HEK293 (cell line): ENCODE results near the gene ELAVL1.

Experiments used
- AEBP2 ChIP-seq: fragments of 450-650 bp; formaldehyde crosslinking; IDR thresholded peaks from 2 replicates; pipeline ENCODE4 v1.5.1; 2016; ENCODE audit warnings: missing biosample characterization, missing genetic modification characterization, borderline replicate concordance
- BCL6B ChIP-seq: fragments of 450-650 bp; formaldehyde crosslinking; IDR thresholded peaks from 2 replicates; pipeline ENCODE4 v1.5.1; 2017; ENCODE audit warnings: missing biosample characterization, missing genetic modification characterization
- ELK4 ChIP-seq: IDR thresholded peaks from 2 replicates; pipeline ENCODE4 v1.6.1; 2011; ENCODE audit warnings: mild to moderate bottlenecking, low read depth, low read length, borderline replicate concordance
- FEZF1 ChIP-seq: fragments of 450-650 bp; formaldehyde crosslinking; IDR thresholded peaks from 2 replicates; pipeline ENCODE4 v1.5.1; 2016; ENCODE audit warnings: missing biosample characterization, missing genetic modification characterization
- GLIS1 ChIP-seq: fragments of 450-650 bp; formaldehyde crosslinking; IDR thresholded peaks from 2 replicates; pipeline ENCODE4 v1.5.1; 2016; ENCODE audit warnings: missing biosample characterization, missing genetic modification characterization
- IKZF3 ChIP-seq: fragments of 450-650 bp; IDR thresholded peaks from 2 replicates; pipeline ENCODE4 v1.5.0; 2018; ENCODE audit warnings: missing biosample characterization, mild to moderate bottlenecking, missing genetic modification characterization, moderate library complexity
- KLF17 ChIP-seq: fragments of 450-650 bp; formaldehyde crosslinking; IDR thresholded peaks from 2 replicates; pipeline ENCODE4 v1.5.1; 2016; ENCODE audit warnings: missing biosample characterization, missing genetic modification characterization
- SETDB1 ChIP-seq: IDR thresholded peaks from one replicate; pipeline ENCODE4 v1.6.1; 2017; ENCODE audit warnings: mild to moderate bottlenecking, low read length, moderate library complexity, mixed read lengths; ENCODE audit not compliant: insufficient read length
- ZNF112 ChIP-seq: fragments of 450-650 bp; formaldehyde crosslinking; IDR thresholded peaks from 2 replicates; pipeline ENCODE4 v1.5.0; 2017; ENCODE audit warnings: missing biosample characterization, missing genetic modification characterization
- ZNF114 ChIP-seq: fragments of 450-650 bp; formaldehyde crosslinking; IDR thresholded peaks from 2 replicates; pipeline ENCODE4 v1.5.0; 2017; ENCODE audit warnings: missing biosample characterization, missing genetic modification characterization
- ZNF138 ChIP-seq: fragments of 450-650 bp; formaldehyde crosslinking; IDR thresholded peaks from 2 replicates; pipeline ENCODE4 v1.5.1; 2016; ENCODE audit warnings: missing biosample characterization, missing genetic modification characterization, borderline replicate concordance
- ZNF214 ChIP-seq: fragments of 450-650 bp; formaldehyde crosslinking; IDR thresholded peaks from 2 replicates; pipeline ENCODE4 v1.5.1; 2017; ENCODE audit warnings: missing biosample characterization, mild to moderate bottlenecking, missing genetic modification characterization, borderline replicate concordance
- ZNF280C ChIP-seq: fragments of 450-650 bp; formaldehyde crosslinking; IDR thresholded peaks from 2 replicates; pipeline ENCODE4 v1.5.1; 2016; ENCODE audit warnings: missing biosample characterization, missing genetic modification characterization
- ZNF311 ChIP-seq: fragments of 450-650 bp; formaldehyde crosslinking; IDR thresholded peaks from 2 replicates; pipeline ENCODE4 v1.5.1; 2017; ENCODE audit warnings: missing biosample characterization, missing genetic modification characterization, borderline replicate concordance
- ZNF544 ChIP-seq: fragments of 450-650 bp; formaldehyde crosslinking; IDR thresholded peaks from 2 replicates; pipeline ENCODE4 v1.5.0; 2017; ENCODE audit warnings: missing biosample characterization, missing genetic modification characterization
- ZNF558 ChIP-seq: fragments of 450-650 bp; formaldehyde crosslinking; IDR thresholded peaks from 2 replicates; pipeline ENCODE4 v1.5.1; 2016; ENCODE audit warnings: missing biosample characterization, missing genetic modification characterization
- ZNF610 ChIP-seq: fragments of 450-650 bp; formaldehyde crosslinking; IDR thresholded peaks from 2 replicates; pipeline ENCODE4 v1.5.1; 2016; ENCODE audit warnings: missing biosample characterization, missing genetic modification characterization, borderline replicate concordance
- ZNF692 ChIP-seq: fragments of 450-650 bp; formaldehyde crosslinking; IDR thresholded peaks from 2 replicates; pipeline ENCODE4 v1.5.1; 2016; ENCODE audit warnings: missing biosample characterization, missing genetic modification characterization
- ZNF704 ChIP-seq: fragments of 450-650 bp; formaldehyde crosslinking; IDR thresholded peaks from 2 replicates; pipeline ENCODE4 v1.5.1; 2016; ENCODE audit warnings: missing biosample characterization, missing genetic modification characterization
- ZNF791 ChIP-seq: fragments of 450-650 bp; formaldehyde crosslinking; IDR thresholded peaks from 2 replicates; pipeline ENCODE4 v1.5.1; 2016; ENCODE audit warnings: missing biosample characterization, missing genetic modification characterization
- ZNF830 ChIP-seq: fragments of 450-650 bp; IDR thresholded peaks from 2 replicates; pipeline ENCODE4 v1.5.0; 2018; ENCODE audit warnings: missing biosample characterization, missing genetic modification characterization, low read depth, mild to moderate bottlenecking, moderate library complexity
- ZSCAN23 ChIP-seq: fragments of 450-650 bp; formaldehyde crosslinking; IDR thresholded peaks from 2 replicates; pipeline ENCODE4 v1.5.1; 2016; ENCODE audit warnings: missing biosample characterization, missing genetic modification characterization

ELAVL1 gene

GRCh38 chr19:7919610-7920518, 85.6 kb downstream of the ELAVL1 start, which contains the start of gene SNAPC2 (continued):
- TF ChIP-seq ZNF704 (tag by site-specific recombination): no peak
- no peak for TF ChIP-seq SETDB1
- no peak for TF ChIP-seq ZNF114 (tag by site-specific recombination)
- no peak for TF ChIP-seq FEZF1 (tag by site-specific recombination)
- TF ChIP-seq BCL6B (tag by site-specific recombination): no peak
- TF ChIP-seq AEBP2 (tag by site-specific recombination): no peak
- no peak for TF ChIP-seq ZNF280C (tag by site-specific recombination)
- no peak for TF ChIP-seq ZSCAN23
- no peak for TF ChIP-seq ELK4
- no peak for TF ChIP-seq ZNF138 (tag by site-specific recombination)
- TF ChIP-seq ZNF214: no peak
- peak; percentile 90; the same call in 1 of the 2 replicates for TF ChIP-seq ZNF610 (tag by site-specific recombination)
- TF ChIP-seq ZNF112 (tag by site-specific recombination): no peak
- TF ChIP-seq ZNF692: peak; percentile 45; the same call in 1 of the 2 replicates
- no peak for TF ChIP-seq IKZF3 (tag by site-specific recombination)
- TF ChIP-seq ZNF791 (tag by site-specific recombination): no peak
- TF ChIP-seq ZNF830 (tag by site-specific recombination): no peak
- TF ChIP-seq GLIS1: peak; percentile 60
- no peak for TF ChIP-seq ZNF558 (tag by site-specific recombination)
- no peak for TF ChIP-seq ZNF544 (tag by site-specific recombination)
- peak; percentile 40; the same call in 1 of the 2 replicates for TF ChIP-seq KLF17 (tag by site-specific recombination)
- TF ChIP-seq ZNF311 (tag by site-specific recombination): no peak
